ENCODE results near the gene MVB12A. TPM values are rescaled to one million over a fixed set of nuclear protein-coding genes. Genes with fewer than 3 reads are reported as not detected.

The MVB12A gene
- total and polyA plus RNA-seq, 2 of the 8 experiments (the other 6 are each of a cell fraction or from before 2014, with no cell fraction given) = 37.9 to 76.6 TPM

- Histone ChIP-seq H2AK5ac (ENCODE audit: low read depth, low read length) (no peak overlapping the region), H3K56ac (replicated peaks; ENCODE audit: insufficient read length, low read depth, low read length) (no peak overlapping the region), H4K5ac (ENCODE audit: insufficient read length, low read depth, low read length) (no peak overlapping the region), H2BK5ac (ENCODE audit: low read depth, low read length) (no peak overlapping the region), H4K20me1 (replicated peaks in 1 of 2; ENCODE audit: control insufficient read depth in 1 of 2, insufficient read depth in 2 of 2, low read length in 2 of 2) (no peaks in the 10 kb centered on the region), H3K23ac (ENCODE audit: insufficient read length) (no peak overlapping the region), H4K91ac (replicated peaks; ENCODE audit: insufficient read length, low read length) (no peak overlapping the region), H3K79me2 (ENCODE audit: control insufficient read depth in 1 of 2, insufficient read depth in 2 of 2, low read length in 2 of 2) (no peaks in the 10 kb centered on the region), H4K8ac (ENCODE audit: extremely low read depth, insufficient read depth, low read length) (no peak overlapping the region; the same call in 1 of the 2 replicates), H2BK20ac (ENCODE audit: low read length) (no peak overlapping the region), H3K9me3 (ENCODE audit: insufficient read depth in 2 of 2, low read depth in 1 of 2, low read length in 1 of 2) (no peaks in the 10 kb centered on the region), H3K18ac (ENCODE audit: extremely low read depth, low read length) (no peak overlapping the region), H3K4me2 (ENCODE audit: insufficient read depth in 1 of 2, low read depth in 2 of 2, low read length in 2 of 2) (no peak overlapping the region), H3K23me2 (ENCODE audit: low read depth, low read length) (no peaks in the 10 kb centered on the region; the same call in 1 of the 2 replicates), H3K4me1 (replicated peaks in 1 of 4; ENCODE audit: control insufficient read depth in 3 of 4, insufficient read depth in 4 of 4, low read length in 3 of 4) (peaks cover 0 to 9% (median 3%) of the 10 kb centered on the region in 4 experiments; a peak in 5 of 7 replicates), H3K79me1 (ENCODE audit: low read depth, low read length) (no peaks in the 10 kb centered on the region), H3K4me3 (ENCODE audit: extremely low read depth in 1 of 4, insufficient read depth in 2 of 4, low read depth in 3 of 4, low read length in 4 of 4) (no peak overlapping the region), H2BK12ac (ENCODE audit: low read depth, low read length) (no peak overlapping the region), H3K4ac (replicated peaks; ENCODE audit: insufficient read length, low read depth, low read length) (no peak overlapping the region), H2AFZ (ENCODE audit: low read length) (no peak overlapping the region), H2BK120ac (replicated peaks; ENCODE audit: low read depth, low read length) (no peak overlapping the region), H2BK15ac (ENCODE audit: low read length) (no peak overlapping the region), H3K27ac (ENCODE audit: low read depth, low read length) (no peak overlapping the region), H3K27me3 (replicated peaks in 1 of 4; ENCODE audit: control insufficient read depth in 3 of 4, extremely low read depth in 1 of 4, insufficient read depth in 3 of 4, low read length in 3 of 4) (peaks cover 0 to 6% (median 0%) of the 10 kb centered on the region in 4 experiments; a peak in 2 of 7 replicates), H3K36me3 (ENCODE audit: control insufficient read depth in 2 of 4, insufficient read depth in 4 of 4, low read length in 3 of 4) (peaks cover 0 to 7% (median 0%) of the 10 kb centered on the region in 4 experiments; a peak in 2 of 8 replicates), H3K9ac (replicated peaks in 1 of 4; ENCODE audit: extremely low read depth in 1 of 4, low read depth in 3 of 4, low read length in 3 of 4) (no peak overlapping the region), H3K14ac (ENCODE audit: insufficient read length) (no peak overlapping the region)
- WGBS, 2 experiments (ENCODE audit: extremely low coverage in 1 of 2, insufficient coverage in 1 of 2, insufficient read length in 1 of 2, insufficient replicate concordance in 2 of 2, low coverage in 1 of 2, low lambda C conversion rate in 2 of 2, missing lambda C conversion rate in 1 of 2) = 87% methylated on average over 11 of the region's 11 CpGs; no CpG with 5 or more reads in 1 of the 2 experiments
- ChIA-PET CTCF (ENCODE audit: partially characterized antibody) (interaction anchor here (0.6 to 1.4 kb wide), 2 partner anchors 43 to 84 kb away, joined by 3 to 5 read pairs; no protein-coding TSS in a partner anchor), POLR2A (ENCODE audit: partially characterized antibody) (interaction anchor here (1.0 to 1.6 kb wide), 3 partner anchors 10 to 380 kb away, joined by 3 to 10 read pairs (median 4); no protein-coding TSS in a partner anchor)
- DNase-seq (ENCODE audit: low read depth in 1 of 2, low spot score in 2 of 2) (no peak), FAIRE-seq (no peak)
- TF ChIP-seq GABPA (IDR thresholded peaks at IDR 0.05; ENCODE audit: borderline replicate concordance, insufficient read depth, low read length) (no peak), POLR2A (IDR thresholded peaks at IDR 0.05; ENCODE audit: control extremely low read depth in 1 of 2, low read depth in 2 of 2, low read length in 2 of 2) (no peak)
Measured at GRCh38 chr19:17411801-17412200, 8.0 kb upstream of the MVB12A start.
